Osteocyte (in vitro differentiated cells): ENCODE results near the gene ABCA5. TPM values are rescaled to one million over a fixed set of nuclear protein-coding genes. Genes with fewer than 3 reads are reported as not detected.

Experiments
- DNase-seq: peaks from one replicate; pipeline ENCODE4 v3.0.0; 2021; ENCODE audit warnings: mixed read lengths; ENCODE audit not compliant: unreplicated experiment; ENCODE audit errors: extremely low spot score
- H3K27ac Mint-ChIP-seq: one replicate; pipeline ENCODE4 v1.8.0; 2021; ENCODE audit warnings: mild to moderate bottlenecking, mixed read lengths; ENCODE audit not compliant: unreplicated experiment
- H3K27me3 Mint-ChIP-seq: one replicate; pipeline ENCODE4 v1.8.0; 2021; ENCODE audit warnings: mixed read lengths; ENCODE audit not compliant: unreplicated experiment
- H3K36me3 Mint-ChIP-seq: one replicate; pipeline ENCODE4 v1.8.0; 2021; ENCODE audit warnings: mixed read lengths; ENCODE audit not compliant: unreplicated experiment
- H3K4me1 Mint-ChIP-seq: one replicate; pipeline ENCODE4 v1.8.0; 2021; ENCODE audit warnings: mixed read lengths; ENCODE audit not compliant: unreplicated experiment
- H3K4me3 Mint-ChIP-seq: one replicate; pipeline ENCODE4 v1.8.0; 2021; ENCODE audit warnings: mild to moderate bottlenecking, moderate library complexity, mixed read lengths; ENCODE audit not compliant: unreplicated experiment
- H3K9me3 Mint-ChIP-seq: one replicate; pipeline ENCODE4 v1.8.0; 2021; ENCODE audit warnings: mixed read lengths; ENCODE audit not compliant: unreplicated experiment
- total RNA-seq: library from RNA; stranded (reverse); gene quantifications from 2 replicates; pipeline ENCODE4 v1.2.1, GENCODE V29; 2021
- TF ChIP-seq, protein P1 (sequence below): fragments of 200-600 bp; sonication (generic); IDR thresholded peaks from 2 replicates; pipeline ENCODE4 v1.5.0; 2021; ENCODE audit warnings: antibody characterized with exemption, mild to moderate bottlenecking, moderate library complexity

ABCA5 gene
- total RNA-seq, 1 donor from 2014 or later = 15.9 TPM

DNA sequence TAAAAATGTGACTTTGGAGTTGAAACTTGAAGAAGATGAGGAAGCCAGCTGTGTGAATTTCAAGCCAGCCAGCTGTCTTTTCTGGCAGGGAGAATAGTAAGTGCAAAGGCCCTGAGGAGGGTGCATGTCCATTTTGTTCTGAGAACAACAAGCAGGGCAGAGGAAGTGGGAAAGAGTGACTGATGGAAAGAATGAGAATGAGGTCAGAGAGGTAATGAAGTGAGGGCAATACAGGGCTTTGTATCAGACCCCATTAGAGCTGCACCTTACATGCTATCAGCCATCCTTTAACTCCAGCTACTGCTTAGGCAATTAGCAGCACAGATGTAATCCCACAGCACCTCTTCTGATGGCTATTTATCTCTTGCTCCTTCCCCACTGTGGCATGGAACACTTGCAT lies 34.2 kb upstream of the ABCA5 start:
- Mint-ChIP-seq H3K27me3 (no peaks in the 10 kb centered on the region), H3K9me3 (no peaks in the 10 kb centered on the region), H3K4me3 (no peak overlapping the region), H3K36me3 (no peaks in the 10 kb centered on the region), H3K4me1 (no peaks in the 10 kb centered on the region), H3K27ac (no peak overlapping the region)
- DNase-seq = no peak
- TF ChIP-seq, protein P1, sequence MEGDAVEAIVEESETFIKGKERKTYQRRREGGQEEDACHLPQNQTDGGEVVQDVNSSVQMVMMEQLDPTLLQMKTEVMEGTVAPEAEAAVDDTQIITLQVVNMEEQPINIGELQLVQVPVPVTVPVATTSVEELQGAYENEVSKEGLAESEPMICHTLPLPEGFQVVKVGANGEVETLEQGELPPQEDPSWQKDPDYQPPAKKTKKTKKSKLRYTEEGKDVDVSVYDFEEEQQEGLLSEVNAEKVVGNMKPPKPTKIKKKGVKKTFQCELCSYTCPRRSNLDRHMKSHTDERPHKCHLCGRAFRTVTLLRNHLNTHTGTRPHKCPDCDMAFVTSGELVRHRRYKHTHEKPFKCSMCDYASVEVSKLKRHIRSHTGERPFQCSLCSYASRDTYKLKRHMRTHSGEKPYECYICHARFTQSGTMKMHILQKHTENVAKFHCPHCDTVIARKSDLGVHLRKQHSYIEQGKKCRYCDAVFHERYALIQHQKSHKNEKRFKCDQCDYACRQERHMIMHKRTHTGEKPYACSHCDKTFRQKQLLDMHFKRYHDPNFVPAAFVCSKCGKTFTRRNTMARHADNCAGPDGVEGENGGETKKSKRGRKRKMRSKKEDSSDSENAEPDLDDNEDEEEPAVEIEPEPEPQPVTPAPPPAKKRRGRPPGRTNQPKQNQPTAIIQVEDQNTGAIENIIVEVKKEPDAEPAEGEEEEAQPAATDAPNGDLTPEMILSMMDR = no peak

DNA sequence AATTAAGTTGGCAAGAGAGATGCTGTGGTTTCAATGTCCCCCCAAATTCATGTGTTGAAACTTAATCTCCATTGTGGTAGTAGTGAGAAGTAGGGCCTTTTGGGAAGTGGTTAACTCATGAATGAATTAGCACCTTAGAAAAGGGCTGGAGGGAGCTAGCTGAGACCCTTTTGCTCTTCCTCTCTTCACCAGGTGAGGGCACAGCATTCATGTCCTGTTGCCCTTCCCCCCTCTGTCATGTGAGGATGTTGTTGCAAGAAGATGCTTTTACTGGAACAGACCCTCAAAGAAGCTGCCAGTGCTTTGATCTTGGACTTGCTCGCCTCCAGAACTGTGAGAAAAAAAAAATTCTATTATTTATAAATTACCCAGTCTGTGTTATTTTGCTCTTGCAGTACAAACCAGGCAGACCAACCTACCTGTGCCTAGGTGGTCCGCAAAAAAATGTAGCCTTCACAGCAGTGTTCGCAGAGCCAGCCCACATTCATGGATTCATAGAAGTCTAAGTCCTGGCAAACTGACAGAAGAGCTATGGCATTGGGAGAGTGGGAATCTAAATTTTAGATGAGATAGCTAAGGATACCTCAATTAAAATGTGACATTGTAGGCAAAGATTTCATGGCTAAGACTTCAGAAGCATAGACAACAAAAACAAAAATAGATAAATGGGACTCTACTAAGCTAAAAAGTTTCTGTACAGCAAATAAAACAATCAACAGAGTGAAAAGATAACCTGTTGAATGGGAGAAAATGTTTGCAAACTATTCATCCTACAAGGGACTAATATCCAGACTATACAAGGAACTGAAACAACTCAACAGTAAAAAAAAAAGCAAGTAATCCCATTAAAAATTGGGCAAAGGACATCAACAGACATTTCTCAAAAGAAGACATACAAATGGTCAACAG lies 32.0 kb upstream of the ABCA5 start:
- Mint-ChIP-seq H3K27me3 (peaks cover 5% of the 10 kb centered on the region), H3K27ac (no peak overlapping the region), H3K36me3 (no peaks in the 10 kb centered on the region), H3K9me3 (no peaks in the 10 kb centered on the region), H3K4me1 (no peaks in the 10 kb centered on the region), H3K4me3 (no peak overlapping the region)
- DNase-seq = no peak
- TF ChIP-seq, protein P1 = peak; percentile 21

DNA sequence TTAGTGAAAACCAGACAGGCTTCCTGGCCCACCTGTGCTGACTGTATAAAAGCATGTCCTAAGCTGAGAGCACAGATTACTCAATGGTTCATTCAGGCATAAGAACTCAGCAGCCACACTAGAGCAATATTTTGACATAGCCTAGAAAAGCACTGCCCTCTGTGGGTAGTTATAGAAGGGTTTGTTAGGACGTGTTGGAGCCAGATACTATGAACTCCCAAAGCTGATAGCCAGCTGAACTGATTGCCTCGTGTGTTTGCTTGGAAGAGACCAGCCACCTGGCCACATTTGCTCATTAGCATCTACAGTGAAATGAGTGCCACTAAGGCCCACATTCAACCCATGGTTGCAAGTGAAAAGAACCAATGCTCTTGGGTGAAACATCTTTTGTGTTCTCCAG lies 30.8 kb upstream of the ABCA5 start:
- Mint-ChIP-seq H3K9me3 (no peaks in the 10 kb centered on the region), H3K36me3 (no peaks in the 10 kb centered on the region), H3K27ac (no peak overlapping the region), H3K27me3 (peaks cover 10% of the 10 kb centered on the region), H3K4me1 (no peaks in the 10 kb centered on the region), H3K4me3 (no peak overlapping the region)
- TF ChIP-seq, protein P1 = no peak
- no peak for DNase-seq

DNA sequence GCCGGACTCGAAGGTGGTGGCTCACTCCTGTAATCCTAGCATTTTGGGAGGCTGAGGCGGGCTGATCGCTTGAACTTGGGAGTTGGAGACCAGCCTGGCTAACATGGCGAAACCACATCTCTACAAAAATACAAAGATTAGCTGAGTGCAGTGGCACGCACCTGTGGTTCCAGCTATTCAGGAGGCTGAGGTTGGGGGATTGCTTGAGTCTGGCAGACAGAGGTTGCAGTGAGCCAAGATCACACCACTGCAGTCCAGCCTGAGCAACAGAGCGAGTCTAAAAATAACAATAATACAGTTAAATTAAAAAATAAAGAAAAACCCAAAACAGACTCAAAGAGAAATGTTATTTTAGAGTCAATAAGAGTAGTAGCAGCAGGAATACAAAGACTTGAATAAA lies 29.7 kb upstream of the ABCA5 start:
- H3K27ac Mint-ChIP-seq = no peak overlapping the region
- TF ChIP-seq, protein P1 = no peak
- H3K9me3 Mint-ChIP-seq = no peaks in the 10 kb centered on the region
- H3K36me3 Mint-ChIP-seq = no peaks in the 10 kb centered on the region
- no peak for DNase-seq
- no peak overlapping the region for H3K4me3 Mint-ChIP-seq
- peaks cover 16% of the 10 kb centered on the region for H3K27me3 Mint-ChIP-seq
- no peaks in the 10 kb centered on the region for H3K4me1 Mint-ChIP-seq

DNA sequence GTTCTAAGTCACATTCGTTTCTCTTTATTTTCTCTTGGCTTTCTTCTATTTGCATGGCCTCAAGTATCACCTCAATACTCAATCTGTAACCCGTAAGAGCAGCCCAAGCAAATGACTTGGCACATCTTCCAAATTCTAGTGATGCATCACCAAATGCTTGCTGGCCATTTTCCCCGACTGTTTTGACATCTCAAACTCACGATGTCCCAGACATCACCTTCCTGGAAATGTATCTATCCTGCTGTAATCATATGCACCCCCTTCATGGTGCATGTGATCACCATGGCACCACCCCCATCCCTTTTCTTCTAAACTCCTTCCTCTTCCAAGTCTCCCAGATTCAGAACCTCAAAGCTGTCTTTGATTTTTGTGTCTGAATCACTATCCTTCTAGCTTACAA lies 24.0 kb upstream of the ABCA5 start:
- Mint-ChIP-seq H3K4me1 (no peaks in the 10 kb centered on the region), H3K36me3 (no peaks in the 10 kb centered on the region), H3K9me3 (no peaks in the 10 kb centered on the region), H3K27ac (no peak overlapping the region), H3K27me3 (peaks cover 21% of the 10 kb centered on the region), H3K4me3 (no peak overlapping the region)
- TF ChIP-seq, protein P1 = no peak
- no peak for DNase-seq
